T-cell (primary cell): ENCODE measurements around the gene NES. TPM values are rescaled to one million over a fixed set of nuclear protein-coding genes. Genes with fewer than 3 reads are reported as not detected.

ENCODE experiments used
- ATAC-seq, 4 experiments: fragments of 200-7000 bp in 3 of 4; fragments of 150-1000 bp in 1 of 4; cut with Tn5 transposase; replicated peaks in 1 of 4; 1 replicate in 3 of 4; 2 replicates in 1 of 4; pipeline ENCODE4 v1.10.0; 2021; ENCODE audit warnings: moderate library complexity in 3 of 4, mild to moderate bottlenecking in 2 of 4, moderate number of reproducible peaks in 1 of 4
- CTCF ChIA-PET, 2 donors: fragments of 300-600 bp; sonication (Branson Sonifier 250); formaldehyde crosslinking; loops; one replicate each; lab custom pipeline; 2022; ENCODE audit warnings: antibody characterized with exemption in 2 of 2; lab: Charles Lee
- POLR2A ChIA-PET, 2 donors: fragments of 300-600 bp; sonication (Branson Sonifier 250); formaldehyde crosslinking; loops; one replicate each; lab custom pipeline; 2022; ENCODE audit warnings: antibody characterized with exemption in 2 of 2; lab: Charles Lee
- DNase-seq, 35 experiments: peaks; one replicate each; pipeline versions ENCODE4 v3.0.0 to v3.0.0-alpha.2; 2013 to 2023
- H3K27ac ChIP-seq: one replicate; pipeline ENCODE4 v1.5.1; 2013; ENCODE audit warnings: low read length
- H3K27me3 ChIP-seq, 2 experiments: replicated peaks in 1 of 2; 1 replicate in 1 of 2; 2 replicates in 1 of 2; pipeline versions ENCODE4 v1.6.1 to v1.7.0; 2013; ENCODE audit warnings: low read length in 1 of 2, mixed read lengths in 1 of 2; ENCODE audit not compliant: control insufficient read depth in 2 of 2, insufficient read depth in 2 of 2; ENCODE audit errors: extremely low read depth in 1 of 2
- H3K36me3 ChIP-seq, 2 donors: 1 replicate in 1 of 2; 2 replicates in 1 of 2; pipeline versions ENCODE4 v1.6.1 to v1.7.0; 2013; ENCODE audit warnings: low read length in 1 of 2; ENCODE audit not compliant: control insufficient read depth in 2 of 2, insufficient read depth in 1 of 2; ENCODE audit errors: extremely low read depth in 1 of 2
- H3K4me1 ChIP-seq, 2 experiments: 1 replicate in 1 of 2; 2 replicates in 1 of 2; pipeline versions ENCODE4 v1.6.1 to v1.7.0; 2013; ENCODE audit warnings: low read length in 2 of 2, mixed read lengths in 1 of 2; ENCODE audit not compliant: insufficient read depth in 2 of 2, control insufficient read depth in 1 of 2; ENCODE audit errors: extremely low read depth in 1 of 2
- H3K4me3 ChIP-seq, 2 donors: 1 replicate in 1 of 2; 2 replicates in 1 of 2; pipeline versions ENCODE4 v1.5.1 to v1.7.0; 2013; ENCODE audit warnings: mild to moderate bottlenecking in 2 of 2, low read length in 1 of 2, moderate library complexity in 1 of 2; ENCODE audit not compliant: control insufficient read depth in 1 of 2; ENCODE audit errors: extremely low read depth in 1 of 2
- H3K9me3 ChIP-seq: 2 replicates; pipeline ENCODE4 v1.7.0; 2013
- H3K27ac Mint-ChIP-seq, 2 donors: one replicate each; pipeline ENCODE4 v1.8.0; 2020 to 2021; ENCODE audit warnings: mild to moderate bottlenecking in 2 of 2, mixed read lengths in 2 of 2
- H3K27me3 Mint-ChIP-seq, 2 donors: one replicate each; pipeline ENCODE4 v1.8.0; 2021 to 2022; ENCODE audit warnings: mixed read lengths in 2 of 2
- H3K36me3 Mint-ChIP-seq: one replicate; pipeline ENCODE4 v1.8.0; 2021; ENCODE audit warnings: mixed read lengths
- H3K4me1 Mint-ChIP-seq, 3 donors: one replicate each; pipeline ENCODE4 v1.8.0; 2020 to 2022; ENCODE audit warnings: mixed read lengths in 3 of 3, mild to moderate bottlenecking in 1 of 3
- H3K4me3 Mint-ChIP-seq, 3 donors: one replicate each; pipeline ENCODE4 v1.8.0; 2020 to 2022; ENCODE audit warnings: mild to moderate bottlenecking in 3 of 3, mixed read lengths in 3 of 3, moderate library complexity in 3 of 3
- H3K9me3 Mint-ChIP-seq, 3 donors: one replicate each; pipeline ENCODE4 v1.8.0; 2020 to 2022; ENCODE audit warnings: mixed read lengths in 3 of 3
- WGBS: methylation state at CpG from one replicate; pipeline ENCODE4 v1.1.5; 2013; ENCODE audit warnings: missing lambda C conversion rate; ENCODE audit not compliant: insufficient coverage; 5-methylcytosine and 5-hydroxymethylcytosine counted together
- total RNA-seq, 35 experiments: library from RNA in 6 of 35; stranded (reverse) in 6 of 35; fragments of 120-200 nt in 1 of 35; gene quantifications; one replicate each; pipeline versions ENCODE4 v1.2.1 to v1.2.4 and lab custom pipeline; 2013 to 2026

Gene NES
- total RNA-seq, 5 donors from 2014 or later (not counting 1 experiment from before 2014, with no cell fraction given) = 0.10 to 0.35 (median 0.25) TPM; not detected in 2

DNA sequence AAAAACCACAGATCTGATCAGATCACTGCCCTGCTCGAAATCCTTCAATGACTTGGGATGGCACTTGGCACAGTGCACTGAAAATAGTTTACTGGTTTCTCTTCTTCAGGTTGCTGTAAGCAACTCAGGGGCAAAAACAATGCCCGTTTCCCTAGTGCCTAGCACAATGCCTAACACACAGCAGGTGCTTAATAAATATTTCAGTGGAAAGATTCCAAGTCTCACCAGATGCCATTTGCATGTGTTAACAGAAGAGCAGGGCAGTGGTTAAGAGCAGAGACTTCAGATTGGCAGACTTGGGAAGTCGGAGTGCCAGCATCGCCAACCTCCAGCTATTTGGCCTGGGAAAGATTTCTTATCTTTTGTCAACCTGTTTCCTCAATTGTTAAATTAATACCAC is 40.1 kb upstream of the NES start:
- no peak overlapping the region for H3K27ac Mint-ChIP-seq
- no peaks in the 10 kb centered on the region for H3K27me3 Mint-ChIP-seq
- ATAC-seq = no peak
- no peaks in the 10 kb centered on the region for H3K4me1 ChIP-seq
- CTCF ChIA-PET = interaction anchor here (0.6 to 1.9 kb wide), 3 partner anchors 9 to 18 kb away, joined by 3 to 6 read pairs (median 3); no protein-coding TSS in a partner anchor
- H3K9me3 ChIP-seq = no peaks in the 10 kb centered on the region
- 100% methylated on average over 1 of the region's 4 CpGs for WGBS
- H3K27me3 ChIP-seq = no peaks in the 10 kb centered on the region
- H3K36me3 ChIP-seq = peaks cover 4 to 27% of the 10 kb centered on the region in 2 donors
- H3K36me3 Mint-ChIP-seq = peaks cover 31% of the 10 kb centered on the region
- no peaks in the 10 kb centered on the region for H3K9me3 Mint-ChIP-seq
- DNase-seq = no peak
- no peak overlapping the region for H3K4me3 Mint-ChIP-seq
- no peak overlapping the region for H3K4me3 ChIP-seq
- POLR2A ChIA-PET = no interaction called here
- H3K4me1 Mint-ChIP-seq = peaks cover 0 to 1% (median 0%) of the 10 kb centered on the region in 3 donors
- no peak overlapping the region for H3K27ac ChIP-seq

GRCh38 chr1:156714830-156715229 is 37.6 kb upstream of the NES start:
- Mint-ChIP-seq H3K27ac (peak overlapping the region in 1 of 2 donors; percentile 21), H3K9me3 (no peaks in the 10 kb centered on the region), H3K4me3 (no peak overlapping the region), H3K27me3 (no peaks in the 10 kb centered on the region), H3K4me1 (no peaks in the 10 kb centered on the region), H3K36me3 (peaks cover 18% of the 10 kb centered on the region)
- no peak for DNase-seq
- Histone ChIP-seq H3K4me1 (no peaks in the 10 kb centered on the region), H3K27me3 (no peaks in the 10 kb centered on the region), H3K36me3 (peaks cover 0 to 10% of the 10 kb centered on the region in 2 donors), H3K27ac (no peak overlapping the region), H3K9me3 (no peaks in the 10 kb centered on the region), H3K4me3 (no peak overlapping the region)
- no peak for ATAC-seq
- 100% methylated on average over 3 of the region's 3 CpGs for WGBS
- POLR2A ChIA-PET = no interaction called here
- CTCF ChIA-PET = interaction anchor here in 1 of 2 donors (0.9 kb wide), 1 partner anchor 11 kb away, joined by 3 read pairs; no protein-coding TSS in a partner anchor

GRCh38 chr1:156712626-156713025 is 35.4 kb upstream of the NES start:
- H3K9me3 Mint-ChIP-seq = no peaks in the 10 kb centered on the region
- no peak overlapping the region for H3K4me3 ChIP-seq
- H3K27me3 Mint-ChIP-seq = no peaks in the 10 kb centered on the region
- no peaks in the 10 kb centered on the region for H3K9me3 ChIP-seq
- H3K4me1 Mint-ChIP-seq = peaks cover 0 to under 1% (median 0%) of the 10 kb centered on the region in 3 donors
- H3K27ac ChIP-seq = no peak overlapping the region
- ATAC-seq (no peak), DNase-seq (no peak)
- H3K4me3 Mint-ChIP-seq = no peak overlapping the region
- CTCF ChIA-PET = no interaction called here
- peaks cover 17% of the 10 kb centered on the region for H3K36me3 Mint-ChIP-seq
- POLR2A ChIA-PET = no interaction called here
- H3K36me3 ChIP-seq = peaks cover 0 to 3% of the 10 kb centered on the region in 2 donors
- H3K27me3 ChIP-seq = no peaks in the 10 kb centered on the region
- H3K4me1 ChIP-seq = peaks cover 0 to 2% of the 10 kb centered on the region in 2 experiments
- WGBS = 100% methylated on average over 2 of the region's 3 CpGs
- no peak overlapping the region for H3K27ac Mint-ChIP-seq

GRCh38 chr1:156711011-156711817 is 34.0 kb upstream of the NES start:
- H3K27me3 Mint-ChIP-seq = no peaks in the 10 kb centered on the region
- Histone ChIP-seq H3K36me3 (no peaks in the 10 kb centered on the region), H3K4me3 (no peak overlapping the region), H3K27ac (no peak overlapping the region), H3K27me3 (no peaks in the 10 kb centered on the region), H3K9me3 (no peaks in the 10 kb centered on the region), H3K4me1 (peaks cover 10 to 16% of the 10 kb centered on the region in 2 experiments)
- no peak overlapping the region for H3K4me3 Mint-ChIP-seq
- WGBS = 76% methylated on average over 3 of the region's 9 CpGs
- H3K4me1 Mint-ChIP-seq = peaks cover 8 to 12% (median 11%) of the 10 kb centered on the region in 3 donors
- ChIA-PET POLR2A (interaction anchor here in 1 of 2 donors (0.6 kb wide), 1 partner anchor 101 kb away, joined by 4 read pairs; no protein-coding TSS in a partner anchor), CTCF (interaction anchor here in 1 of 2 donors (1.0 kb wide), 1 partner anchor 22 kb away, joined by 3 read pairs; no protein-coding TSS in a partner anchor)
- DNase-seq (no peak), ATAC-seq (no peak)
- no peaks in the 10 kb centered on the region for H3K9me3 Mint-ChIP-seq
- peaks cover 13% of the 10 kb centered on the region for H3K36me3 Mint-ChIP-seq
- no peak overlapping the region for H3K27ac Mint-ChIP-seq

DNA sequence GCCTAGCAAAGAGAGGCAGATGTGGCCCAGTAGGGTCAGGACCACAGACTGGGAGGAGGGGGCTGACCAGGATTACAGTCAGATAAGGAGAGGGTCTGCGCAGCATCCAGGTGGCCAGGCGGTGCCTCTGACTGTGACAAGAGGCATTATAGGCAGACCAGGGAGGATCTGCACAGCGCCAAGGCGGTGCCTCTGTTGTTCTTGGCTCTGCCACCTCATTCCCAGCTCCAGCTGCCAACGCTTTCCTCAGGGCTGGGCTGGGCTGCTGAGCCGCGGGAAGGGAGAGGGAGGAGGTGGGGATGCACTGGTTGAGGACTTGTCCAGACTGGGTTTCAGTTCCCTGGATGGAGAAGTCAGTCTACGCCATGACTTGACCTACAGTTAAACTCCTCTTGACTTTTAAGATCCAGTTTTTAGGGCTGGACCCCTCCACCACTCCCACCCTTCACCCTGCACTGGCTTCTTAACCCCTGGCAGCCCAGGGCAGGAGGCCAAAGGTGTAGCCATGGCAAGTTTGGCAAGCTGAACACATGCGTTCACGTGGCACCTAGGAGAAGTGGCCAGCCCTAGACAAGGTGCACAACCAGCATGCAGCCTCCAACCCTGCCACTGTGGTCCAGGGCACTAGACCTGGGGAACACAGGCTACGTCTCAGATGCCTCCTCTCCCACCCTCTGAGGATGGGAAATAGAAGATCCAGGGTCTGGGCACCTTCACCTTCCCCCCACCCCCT is 32.7 kb upstream of the NES start:
- WGBS = 94% methylated on average over 6 of the region's 11 CpGs
- no peaks in the 10 kb centered on the region for H3K36me3 Mint-ChIP-seq
- H3K4me3 Mint-ChIP-seq = no peak overlapping the region
- Histone ChIP-seq H3K4me3 (no peak overlapping the region), H3K27ac (no peak overlapping the region), H3K27me3 (peaks cover 0 to 12% of the 10 kb centered on the region in 2 experiments), H3K9me3 (no peaks in the 10 kb centered on the region), H3K4me1 (peaks cover 14 to 29% of the 10 kb centered on the region in 2 experiments), H3K36me3 (no peaks in the 10 kb centered on the region)
- peaks cover 18 to 23% (median 22%) of the 10 kb centered on the region in 3 donors for H3K4me1 Mint-ChIP-seq
- peak overlapping the region in 1 of 2 donors; percentile 56 for H3K27ac Mint-ChIP-seq
- CTCF ChIA-PET = no interaction called here
- POLR2A ChIA-PET = interaction anchor here in 1 of 2 donors (0.5 to 0.6 kb wide), 2 partner anchors 42 to 66 kb away, joined by 3 to 6 read pairs; partner anchors contain the start of gene HDGF
- ATAC-seq (no peak), DNase-seq (no peak)
- H3K27me3 Mint-ChIP-seq = no peaks in the 10 kb centered on the region
- no peaks in the 10 kb centered on the region for H3K9me3 Mint-ChIP-seq

DNA sequence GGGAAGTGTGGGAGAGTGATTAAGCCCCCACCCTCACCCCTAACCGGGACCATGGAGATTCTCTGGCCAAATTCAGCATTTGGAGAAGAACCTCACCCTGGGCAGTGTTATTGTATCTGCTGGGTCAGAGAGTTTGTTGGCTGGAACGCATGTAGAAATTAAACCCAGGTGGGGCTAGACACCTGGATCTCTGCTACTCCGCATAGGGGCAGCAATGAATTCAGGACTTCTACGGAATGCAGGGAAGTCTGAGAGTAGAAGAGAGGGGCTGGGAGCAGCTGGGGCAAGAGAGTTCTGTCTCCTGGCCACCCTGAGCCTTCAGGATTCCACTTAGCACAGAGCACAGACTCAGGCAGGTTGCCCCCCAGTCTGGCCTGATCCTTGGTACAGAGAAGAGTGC is 31.8 kb upstream of the NES start:
- no peaks in the 10 kb centered on the region for H3K9me3 Mint-ChIP-seq
- H3K27ac Mint-ChIP-seq = peak overlapping the region in 1 of 2 donors; percentile 56
- no peak overlapping the region for H3K27ac ChIP-seq
- no peaks in the 10 kb centered on the region for H3K36me3 ChIP-seq
- no peak for DNase-seq
- peaks cover 5 to 20% of the 10 kb centered on the region in 2 experiments for H3K27me3 ChIP-seq
- WGBS = 97% methylated on average over 3 of the region's 4 CpGs
- peaks cover 6% of the 10 kb centered on the region in 2 donors for H3K27me3 Mint-ChIP-seq
- H3K4me3 Mint-ChIP-seq = no peak overlapping the region
- no peak overlapping the region for H3K4me3 ChIP-seq
- ChIA-PET POLR2A (no interaction called here), CTCF (interaction anchor here (0.9 to 1.0 kb wide), 2 partner anchors 17 to 19 kb away, joined by 3 to 4 read pairs; no protein-coding TSS in a partner anchor)
- H3K4me1 ChIP-seq = peaks cover 14 to 36% of the 10 kb centered on the region in 2 experiments
- no peak for ATAC-seq
- no peaks in the 10 kb centered on the region for H3K36me3 Mint-ChIP-seq
- peaks cover 18 to 29% (median 29%) of the 10 kb centered on the region in 3 donors for H3K4me1 Mint-ChIP-seq
- no peaks in the 10 kb centered on the region for H3K9me3 ChIP-seq
